ENCODE measurements around the gene KCNN1.
A peak's percentile ranks its signal among the peaks of the same experiment; 100 is the strongest.
"Not testable (repeated sequence)": the region's sequence is repeated elsewhere in the genome, so short reads cannot be mapped to it uniquely, and the experiment has no call there.

The KCNN1 gene

DNA sequence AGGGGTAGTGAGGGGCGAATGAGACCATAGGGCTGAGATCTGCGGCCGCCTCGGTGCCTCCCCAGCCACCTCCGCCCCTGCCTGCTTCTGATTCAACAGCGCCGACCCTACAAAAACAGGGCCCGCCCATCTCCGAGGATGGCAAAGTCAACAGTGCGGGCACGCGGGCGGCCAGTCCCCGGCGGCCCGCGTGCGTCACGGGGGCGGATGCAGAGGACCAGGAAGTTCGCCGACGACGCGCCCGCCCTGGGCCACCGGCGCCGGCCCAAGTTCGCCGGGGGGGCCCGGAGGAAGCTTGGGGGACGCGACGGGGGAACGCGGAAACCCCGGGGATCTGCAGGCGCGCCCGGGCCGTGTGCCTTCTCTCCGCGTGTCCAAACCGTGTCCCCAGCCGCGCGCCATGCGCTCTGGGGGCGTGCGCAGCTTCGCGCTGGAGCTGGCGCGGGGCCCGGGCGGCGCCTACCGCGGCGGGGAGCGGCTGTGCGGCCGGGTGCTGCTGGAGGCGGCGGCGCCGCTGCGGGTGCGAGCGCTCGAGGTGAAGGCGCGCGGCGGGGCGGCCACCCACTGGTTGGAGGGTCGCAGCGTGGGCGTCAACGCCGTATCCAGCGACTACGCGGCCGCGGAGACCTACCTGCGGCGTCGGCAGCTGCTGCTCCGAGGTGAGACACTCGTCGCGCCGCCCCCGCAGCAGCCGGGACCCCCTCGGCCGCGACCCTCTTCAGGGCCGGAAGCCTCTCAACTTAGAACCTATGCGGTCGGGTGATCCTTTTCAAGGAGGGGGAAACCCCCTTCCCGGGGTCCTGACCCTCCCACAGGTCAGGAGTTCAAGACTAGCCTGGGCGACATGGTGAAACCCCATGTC, 34.2 kb downstream of the KCNN1 start:
- Histone ChIP-seq H3K27ac (ENCODE audit: insufficient read depth, low read depth, low read length, poor library complexity, severe bottlenecking) (no peak overlapping the region), H3K4me3 (ENCODE audit: insufficient read depth, low read depth, low read length) (peak overlapping the region; percentile 31), H3K4me1 (ENCODE audit: control insufficient read depth, insufficient read depth, low read length) (no peaks in the 10 kb centered on the region), H3K27me3 (ENCODE audit: control insufficient read depth, insufficient read depth, low read length, poor library complexity, severe bottlenecking) (peaks cover 32% of the 10 kb centered on the region), H3K36me3 (ENCODE audit: control insufficient read depth, insufficient read depth, low read length) (no peaks in the 10 kb centered on the region), H3K9me3 (ENCODE audit: control insufficient read depth, low read length) (no peaks in the 10 kb centered on the region)
- WGBS, 2 experiments: 2 to 3% methylated on average over 105 of the region's 105 CpGs

GRCh38 chr19:18001777-18002345, 35.0 kb downstream of the KCNN1 start:
- Histone ChIP-seq H3K36me3 (ENCODE audit: control insufficient read depth, insufficient read depth, low read length) (no peaks in the 10 kb centered on the region), H3K27me3 (ENCODE audit: control insufficient read depth, insufficient read depth, low read length, poor library complexity, severe bottlenecking) (peaks cover 32% of the 10 kb centered on the region), H3K4me3 (ENCODE audit: insufficient read depth, low read depth, low read length) (peak overlapping the region; percentile 31), H3K4me1 (ENCODE audit: control insufficient read depth, insufficient read depth, low read length) (no peaks in the 10 kb centered on the region), H3K9me3 (ENCODE audit: control insufficient read depth, low read length) (no peaks in the 10 kb centered on the region), H3K27ac (ENCODE audit: insufficient read depth, low read depth, low read length, poor library complexity, severe bottlenecking) (no peak overlapping the region)
- WGBS, 2 experiments: 77 to 79% methylated on average over 15 of the region's 15 CpGs

GRCh38 chr19:18002347-18002850, 35.5 kb downstream of the KCNN1 start:
- no peak overlapping the region for H3K27ac ChIP-seq (ENCODE audit: insufficient read depth, low read depth, low read length, poor library complexity, severe bottlenecking)
- H3K4me1 ChIP-seq (ENCODE audit: control insufficient read depth, insufficient read depth, low read length): no peaks in the 10 kb centered on the region
- no peak overlapping the region for H3K4me3 ChIP-seq (ENCODE audit: insufficient read depth, low read depth, low read length)
- no peaks in the 10 kb centered on the region for H3K36me3 ChIP-seq (ENCODE audit: control insufficient read depth, insufficient read depth, low read length)
- peaks cover 35% of the 10 kb centered on the region for H3K27me3 ChIP-seq (ENCODE audit: control insufficient read depth, insufficient read depth, low read length, poor library complexity, severe bottlenecking)
- WGBS, 2 experiments: 91 to 92% methylated on average over 27 of the region's 27 CpGs
- no peaks in the 10 kb centered on the region for H3K9me3 ChIP-seq (ENCODE audit: control insufficient read depth, low read length)

DNA sequence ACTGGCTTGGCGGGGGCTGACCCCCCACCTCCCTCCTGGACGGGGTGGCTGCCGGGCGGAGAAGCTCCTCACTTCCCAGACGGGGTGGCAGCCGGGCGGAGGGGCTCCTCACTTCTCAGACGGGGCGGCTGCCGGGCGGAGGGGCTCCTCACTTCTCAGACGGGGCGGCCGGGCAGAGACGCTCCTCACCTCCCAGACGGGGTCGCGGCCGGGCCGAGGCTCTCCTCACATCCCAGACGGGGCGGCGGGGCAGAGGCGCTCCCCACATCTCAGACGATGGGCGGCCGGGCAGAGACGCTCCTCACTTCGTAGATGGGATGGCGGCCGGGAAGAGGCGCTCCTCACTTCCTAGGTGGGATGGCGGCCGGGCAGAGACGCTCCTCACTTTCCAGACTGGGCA, 38.8 kb downstream of the KCNN1 start:
- not testable (repeated sequence) for H3K9me3 ChIP-seq (ENCODE audit: control insufficient read depth, low read length); H3K4me1 ChIP-seq (ENCODE audit: control insufficient read depth, insufficient read depth, low read length); H3K36me3 ChIP-seq (ENCODE audit: control insufficient read depth, insufficient read depth, low read length); H3K27ac ChIP-seq (ENCODE audit: insufficient read depth, low read depth, low read length, poor library complexity, severe bottlenecking); H3K4me3 ChIP-seq (ENCODE audit: insufficient read depth, low read depth, low read length)
- H3K27me3 ChIP-seq (ENCODE audit: control insufficient read depth, insufficient read depth, low read length, poor library complexity, severe bottlenecking): peaks cover 28% of the 10 kb centered on the region
- WGBS, 2 experiments: 95% methylated on average over 28 to 29 of the region's 35 CpGs

GRCh38 chr19:18007044-18007916, 40.4 kb downstream of the KCNN1 start:
- 2% methylated on average over 46 of the region's 46 CpGs for WGBS, 2 experiments
- no peak overlapping the region for H3K27ac ChIP-seq (ENCODE audit: insufficient read depth, low read depth, low read length, poor library complexity, severe bottlenecking)
- H3K27me3 ChIP-seq (ENCODE audit: control insufficient read depth, insufficient read depth, low read length, poor library complexity, severe bottlenecking): peaks cover 13% of the 10 kb centered on the region
- H3K36me3 ChIP-seq (ENCODE audit: control insufficient read depth, insufficient read depth, low read length): no peaks in the 10 kb centered on the region
- no peaks in the 10 kb centered on the region for H3K9me3 ChIP-seq (ENCODE audit: control insufficient read depth, low read length)
- no peaks in the 10 kb centered on the region for H3K4me1 ChIP-seq (ENCODE audit: control insufficient read depth, insufficient read depth, low read length)
- peak overlapping the region; percentile 36 for H3K4me3 ChIP-seq (ENCODE audit: insufficient read depth, low read depth, low read length)

GRCh38 chr19:18007917-18008673, 41.2 kb downstream of the KCNN1 start, which contains the start of gene ARRDC2:
ARRDC2 (plus strand) TSS chr19:18008170; CDS start chr19:18008311, 141 bp downstream.
- no peaks in the 10 kb centered on the region for H3K9me3 ChIP-seq (ENCODE audit: control insufficient read depth, low read length)

DNA sequence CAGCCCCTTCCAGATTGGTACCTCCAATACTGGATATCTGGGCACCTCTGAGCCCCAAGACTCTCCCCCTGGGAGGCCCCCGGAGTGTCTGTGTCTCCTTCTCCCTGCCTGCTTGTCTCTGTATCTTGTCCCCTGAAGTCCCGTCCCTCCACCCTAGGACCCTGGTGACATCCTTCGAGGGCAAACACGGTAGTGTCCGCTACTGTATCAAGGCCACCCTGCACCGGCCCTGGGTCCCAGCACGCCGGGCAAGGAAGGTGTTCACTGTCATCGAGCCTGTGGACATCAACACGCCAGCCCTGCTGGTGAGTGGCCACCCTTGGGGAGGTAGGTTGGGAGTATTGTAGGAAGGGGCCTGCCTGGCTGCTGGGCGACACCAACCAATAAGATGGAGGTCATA, 41.9 kb downstream of the KCNN1 start:
- peaks cover 7% of the 10 kb centered on the region for H3K4me1 ChIP-seq (ENCODE audit: control insufficient read depth, insufficient read depth, low read length)
- no peaks in the 10 kb centered on the region for H3K36me3 ChIP-seq (ENCODE audit: control insufficient read depth, insufficient read depth, low read length)
- H3K27me3 ChIP-seq (ENCODE audit: control insufficient read depth, insufficient read depth, low read length, poor library complexity, severe bottlenecking): peaks cover 7% of the 10 kb centered on the region
- 94 to 97% methylated on average over 11 of the region's 11 CpGs for WGBS, 2 experiments
- no peaks in the 10 kb centered on the region for H3K9me3 ChIP-seq (ENCODE audit: control insufficient read depth, low read length)
- H3K27ac ChIP-seq (ENCODE audit: insufficient read depth, low read depth, low read length, poor library complexity, severe bottlenecking): no peak overlapping the region
- H3K4me3 ChIP-seq (ENCODE audit: insufficient read depth, low read depth, low read length): no peak overlapping the region

More at GRCh38 chr19:18007917-18008673, 41.2 kb downstream of the KCNN1 start, which contains the start of gene ARRDC2:
- Histone ChIP-seq H3K36me3 (ENCODE audit: control insufficient read depth, insufficient read depth, low read length) (no peaks in the 10 kb centered on the region), H3K27me3 (ENCODE audit: control insufficient read depth, insufficient read depth, low read length, poor library complexity, severe bottlenecking) (peaks cover 7% of the 10 kb centered on the region), H3K4me1 (ENCODE audit: control insufficient read depth, insufficient read depth, low read length) (peaks cover under 1% of the 10 kb centered on the region), H3K27ac (ENCODE audit: insufficient read depth, low read depth, low read length, poor library complexity, severe bottlenecking) (no peak within 1 kb of the TSS), H3K4me3 (ENCODE audit: insufficient read depth, low read depth, low read length) (peak within 1 kb of the TSS; percentile 36)
- 38 to 39% methylated on average over 92 of the region's 92 CpGs for whole genome bisulfite sequencing, 2 experiments

GRCh38 chr19:18009412-18010066, 42.6 kb downstream of the KCNN1 start:
- H3K4me1 ChIP-seq (ENCODE audit: control insufficient read depth, insufficient read depth, low read length): peaks cover 12% of the 10 kb centered on the region
- WGBS, 2 experiments: 95% methylated on average over 37 of the region's 37 CpGs
- H3K4me3 ChIP-seq (ENCODE audit: insufficient read depth, low read depth, low read length): no peak overlapping the region
- H3K27ac ChIP-seq (ENCODE audit: insufficient read depth, low read depth, low read length, poor library complexity, severe bottlenecking): no peak overlapping the region
- no peaks in the 10 kb centered on the region for H3K9me3 ChIP-seq (ENCODE audit: control insufficient read depth, low read length)
- no peaks in the 10 kb centered on the region for H3K36me3 ChIP-seq (ENCODE audit: control insufficient read depth, insufficient read depth, low read length)
- peaks cover 7% of the 10 kb centered on the region for H3K27me3 ChIP-seq (ENCODE audit: control insufficient read depth, insufficient read depth, low read length, poor library complexity, severe bottlenecking)

DNA sequence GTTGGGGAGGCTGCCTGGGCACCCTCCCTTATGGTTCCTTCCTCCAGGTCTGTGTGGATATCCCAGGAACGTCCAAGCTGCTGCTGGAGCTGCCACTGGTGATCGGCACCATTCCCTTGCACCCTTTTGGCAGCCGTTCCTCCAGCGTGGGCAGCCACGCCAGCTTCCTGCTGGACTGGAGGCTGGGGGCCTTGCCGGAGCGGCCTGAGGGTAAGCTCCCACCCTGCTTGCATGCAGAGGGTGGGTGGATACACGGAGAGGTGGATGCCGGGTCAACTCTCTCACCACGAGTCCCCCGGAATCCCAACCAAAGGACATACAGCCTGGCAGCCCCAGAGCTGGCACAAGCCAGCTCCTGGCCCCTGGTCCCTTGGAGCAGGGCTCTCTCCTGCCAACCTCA, 43.2 kb downstream of the KCNN1 start:
- 93% methylated on average over 11 of the region's 11 CpGs for WGBS, 2 experiments
- peaks cover 7% of the 10 kb centered on the region for H3K27me3 ChIP-seq (ENCODE audit: control insufficient read depth, insufficient read depth, low read length, poor library complexity, severe bottlenecking)
- H3K36me3 ChIP-seq (ENCODE audit: control insufficient read depth, insufficient read depth, low read length): no peaks in the 10 kb centered on the region
- no peaks in the 10 kb centered on the region for H3K9me3 ChIP-seq (ENCODE audit: control insufficient read depth, low read length)
- H3K4me3 ChIP-seq (ENCODE audit: insufficient read depth, low read depth, low read length): no peak overlapping the region
- H3K27ac ChIP-seq (ENCODE audit: insufficient read depth, low read depth, low read length, poor library complexity, severe bottlenecking): no peak overlapping the region
- peaks cover 12% of the 10 kb centered on the region for H3K4me1 ChIP-seq (ENCODE audit: control insufficient read depth, insufficient read depth, low read length)
